H9 (cell line): ENCODE measurements around the gene SLC22A5. TPM values are rescaled to one million over a fixed set of nuclear protein-coding genes. Genes with fewer than 3 reads are reported as not detected.
A peak's percentile ranks its signal among the peaks of the same experiment; 100 is the strongest.

Source experiments
- DNase-seq: peaks from one replicate; pipeline ENCODE4 v3.0.0-alpha.2; 2017
- H2AFZ ChIP-seq: one replicate; pipeline ENCODE4 v1.6.1; 2013; ENCODE audit warnings: mild to moderate bottlenecking, low read length, control low read depth, moderate library complexity
- H2AK5ac ChIP-seq: 2 replicates; pipeline ENCODE4 v1.6.1; 2013; ENCODE audit warnings: low read length, control low read depth, mixed read lengths; ENCODE audit not compliant: insufficient read length
- H2BK120ac ChIP-seq: one replicate; pipeline ENCODE4 v1.6.1; 2013; ENCODE audit warnings: low read depth, mild to moderate bottlenecking, low read length, control low read depth, inconsistent platforms; ENCODE audit not compliant: poor library complexity, severe bottlenecking
- H2BK12ac ChIP-seq: 2 replicates; pipeline ENCODE4 v1.6.1; 2013; ENCODE audit warnings: low read length, control low read depth, mixed read lengths, low read depth; ENCODE audit not compliant: insufficient read length
- H2BK15ac ChIP-seq: 2 replicates; pipeline ENCODE4 v1.6.1; 2013; ENCODE audit warnings: low read depth, low read length, control low read depth
- H2BK20ac ChIP-seq: one replicate; pipeline ENCODE4 v1.6.1; 2013; ENCODE audit warnings: low read depth, mild to moderate bottlenecking, low read length, control low read depth, inconsistent platforms; ENCODE audit not compliant: poor library complexity, severe bottlenecking
- H2BK5ac ChIP-seq: 2 replicates; pipeline ENCODE4 v1.6.1; 2013; ENCODE audit warnings: low read length, control low read depth, mixed read lengths; ENCODE audit not compliant: insufficient read length
- H3K14ac ChIP-seq: 2 replicates; pipeline ENCODE4 v1.6.1; 2013; ENCODE audit warnings: low read length, control low read depth; ENCODE audit not compliant: insufficient read depth
- H3K18ac ChIP-seq: 2 replicates; pipeline ENCODE4 v1.6.1; 2013; ENCODE audit warnings: low read depth, mild to moderate bottlenecking, mixed read lengths, low read length, control low read depth; ENCODE audit not compliant: insufficient read length
- H3K23ac ChIP-seq: 2 replicates; pipeline ENCODE4 v1.6.1; 2013; ENCODE audit warnings: low read length, control low read depth, mixed read lengths, low read depth; ENCODE audit not compliant: insufficient read length
- H3K23me2 ChIP-seq: 2 replicates; pipeline ENCODE4 v1.6.1; 2013; ENCODE audit warnings: low read depth, mild to moderate bottlenecking, mixed read lengths, low read length, control low read depth; ENCODE audit not compliant: insufficient read length, poor library complexity, severe bottlenecking
- H3K27ac ChIP-seq: 2 replicates; pipeline ENCODE4 v1.5.1; 2013; ENCODE audit warnings: low read length, control low read depth, mixed read lengths, low read depth; ENCODE audit not compliant: insufficient read length
- H3K27me3 ChIP-seq: 2 replicates; pipeline ENCODE4 v1.6.1; 2013; ENCODE audit warnings: low read length, control low read depth, inconsistent platforms; ENCODE audit not compliant: insufficient read depth
- H3K4ac ChIP-seq: 2 replicates; pipeline ENCODE4 v1.6.1; 2013; ENCODE audit warnings: low read depth, mild to moderate bottlenecking, control low read depth, inconsistent platforms, low read length, moderate library complexity
- H3K4me1 ChIP-seq: 2 replicates; pipeline ENCODE4 v1.6.1; 2013; ENCODE audit warnings: low read length, control low read depth, inconsistent platforms; ENCODE audit not compliant: insufficient read depth
- H3K4me2 ChIP-seq: 2 replicates; pipeline ENCODE4 v1.6.1; 2013; ENCODE audit warnings: low read length, control low read depth, mixed read lengths; ENCODE audit not compliant: insufficient read length, insufficient read depth
- H3K56ac ChIP-seq: 2 replicates; pipeline ENCODE4 v1.6.1; 2013; ENCODE audit warnings: low read depth, mild to moderate bottlenecking, mixed read lengths, low read length, control low read depth; ENCODE audit not compliant: insufficient read length
- H3K79me1 ChIP-seq: 2 replicates; pipeline ENCODE4 v1.6.1; 2013; ENCODE audit warnings: low read depth, mild to moderate bottlenecking, moderate library complexity, low read length, control low read depth, inconsistent platforms; ENCODE audit not compliant: insufficient read depth, poor library complexity, severe bottlenecking
- H3K79me2 ChIP-seq: 2 replicates; pipeline ENCODE4 v1.6.1; 2013; ENCODE audit warnings: low read length, control low read depth, inconsistent platforms; ENCODE audit not compliant: insufficient read depth
- H3K9ac ChIP-seq: 2 replicates; pipeline ENCODE4 v1.6.1; 2013; ENCODE audit warnings: low read length, control low read depth, mixed read lengths; ENCODE audit not compliant: insufficient read length; ENCODE audit errors: extremely low read depth
- H3K9me3 ChIP-seq: one replicate; pipeline ENCODE4 v1.6.1; 2013; ENCODE audit warnings: low read depth, low read length, inconsistent platforms; ENCODE audit not compliant: control insufficient read depth
- H3T11ph ChIP-seq: one replicate; pipeline ENCODE4 v1.6.1; 2013; ENCODE audit warnings: mild to moderate bottlenecking, low read length, control low read depth, inconsistent platforms
- H4K20me1 ChIP-seq: one replicate; pipeline ENCODE4 v1.6.1; 2013; ENCODE audit not compliant: control insufficient read depth, insufficient read length, insufficient read depth
- H4K5ac ChIP-seq: 2 replicates; pipeline ENCODE4 v1.6.1; 2013; ENCODE audit warnings: low read depth, mild to moderate bottlenecking, mixed read lengths, low read length, control low read depth; ENCODE audit not compliant: insufficient read length
- H4K8ac ChIP-seq: replicated peaks from 2 replicates; pipeline ENCODE4 v1.6.1; 2013; ENCODE audit warnings: low read length, control low read depth, mixed read lengths, low read depth; ENCODE audit not compliant: insufficient read length
- H4K91ac ChIP-seq: 2 replicates; pipeline ENCODE4 v1.6.1; 2013; ENCODE audit warnings: low read depth, mild to moderate bottlenecking, moderate library complexity, mixed read lengths, low read length, control low read depth; ENCODE audit not compliant: insufficient read length
- H3K27ac Mint-ChIP-seq, 3 experiments: 2 replicates in 2 of 3; 3 replicates in 1 of 3; pipeline ENCODE4 v1.8.0; 2020 to 2021; ENCODE audit warnings: mixed read lengths in 3 of 3, mild to moderate bottlenecking in 1 of 3, moderate library complexity in 1 of 3
- H3K27me3 Mint-ChIP-seq: 2 replicates; pipeline ENCODE4 v1.8.0; 2021; ENCODE audit warnings: low read depth, mild to moderate bottlenecking, moderate library complexity, mixed read lengths
- H3K36me3 Mint-ChIP-seq, 3 experiments: 2 replicates in 2 of 3; 3 replicates in 1 of 3; pipeline ENCODE4 v1.8.0; 2020 to 2021; ENCODE audit warnings: low read depth in 3 of 3, mixed read lengths in 3 of 3; ENCODE audit not compliant: insufficient read depth in 1 of 3
- H3K4me1 Mint-ChIP-seq, 2 experiments: 2 replicates each; pipeline ENCODE4 v1.8.0; 2020; ENCODE audit warnings: mixed read lengths in 2 of 2
- H3K4me3 Mint-ChIP-seq, 2 experiments: 2 replicates in 1 of 2; 3 replicates in 1 of 2; pipeline ENCODE4 v1.8.0; 2020 to 2021; ENCODE audit warnings: mild to moderate bottlenecking in 2 of 2, mixed read lengths in 2 of 2, moderate library complexity in 1 of 2
- H3K9me3 Mint-ChIP-seq, 2 experiments: 2 replicates in 1 of 2; 3 replicates in 1 of 2; pipeline ENCODE4 v1.8.0; 2020; ENCODE audit warnings: mild to moderate bottlenecking in 2 of 2, mixed read lengths in 2 of 2, moderate library complexity in 1 of 2
- CTCF ChIP-seq: fragments of 200-600 bp; sonication (generic); conservative IDR thresholded peaks from 3 replicates; pipeline ENCODE4 v1.8.0; 2021; ENCODE audit warnings: antibody characterized with exemption, mild to moderate bottlenecking
- whole genome bisulfite sequencing: extraction: QIAGEN DNeasy Blood & Tissue Kit; methylation state at CpG from one replicate; pipeline ENCODE4 v1.1.7; 2013; ENCODE audit warnings: missing lambda C conversion rate, low lambda C conversion rate, mixed read lengths; ENCODE audit not compliant: insufficient read length; ENCODE audit errors: extremely low coverage; 5-methylcytosine and 5-hydroxymethylcytosine counted together
- long read RNA-seq: library from polyadenylated mRNA; unstranded; transcript quantifications from one replicate; pipeline ENCODE4 v2.0.0, GENCODE V29; 2020
- total RNA-seq: library from RNA; stranded (reverse); gene quantifications from 2 replicates; pipeline ENCODE4 v1.2.1, GENCODE V29; 2021

Gene SLC22A5
- total RNA-seq: 3.4 and 3.9 TPM in 2 replicates
- long read RNA-seq, transcript SLC22A5-201 (10 exons, 3,237 nt): major isoform, 18 of 29 reads
- long read RNA-seq, partial matches to known transcripts: 0 of 29 reads
- long read RNA-seq, other reads (novel, unspliced or antisense): 10 of 29 reads

GRCh38 chr5:132369474-132370180 is at the start of gene SLC22A5:
TSS of gene SLC22A5 (plus strand) at chr5:132369710. CDS start at chr5:132369973, 263 bp downstream.
- H3K4me3 Mint-ChIP-seq: peak within 1 kb of the TSS; percentile 73 to 81
- peak within 1 kb of the TSS; percentile 35 for H3K4me2 ChIP-seq
- H3K9me3 Mint-ChIP-seq: no peaks in the 10 kb centered on the region
- no peak within 1 kb of the TSS for H2BK20ac ChIP-seq
- peak within 1 kb of the TSS; percentile 20 for H3K9ac ChIP-seq
- no CpG with 5 or more reads among the region's 83 CpGs for WGBS
- no peaks in the 10 kb centered on the region for H3K4me1 ChIP-seq
- H3K27me3 Mint-ChIP-seq: peaks cover 15% of the 10 kb centered on the region
- peaks cover 3% of the 10 kb centered on the region for H3K23me2 ChIP-seq
- no peak within 1 kb of the TSS for H3K18ac ChIP-seq
- H3K27ac Mint-ChIP-seq: peak within 1 kb of the TSS in 1 of 3 experiments; percentile 75; a peak in 1 of 7 replicates
- no peak within 1 kb of the TSS for H2BK15ac ChIP-seq
- no peak within 1 kb of the TSS for H3K23ac ChIP-seq
- H3K36me3 Mint-ChIP-seq: peaks cover 0 to 3% (median 0%) of the 10 kb centered on the region in 3 experiments; a peak in 3 of 7 replicates
- H3K27me3 ChIP-seq: no peaks in the 10 kb centered on the region; the same call in 1 of the 2 replicates
- no peak within 1 kb of the TSS for H3K56ac ChIP-seq
- TF ChIP-seq CTCF: no peak
- H3K9me3 ChIP-seq: no peaks in the 10 kb centered on the region
- H3K27ac ChIP-seq: no peak within 1 kb of the TSS
- no peak within 1 kb of the TSS for H2BK5ac ChIP-seq
- peak within 1 kb of the TSS; percentile 62 for H3K14ac ChIP-seq
- H3K4ac ChIP-seq: no peak within 1 kb of the TSS
- H2AFZ ChIP-seq: peak within 1 kb of the TSS; percentile 4
- H3K4me1 Mint-ChIP-seq: peaks cover 16 to 18% of the 10 kb centered on the region in 2 experiments
- H4K20me1 ChIP-seq: no peaks in the 10 kb centered on the region
- no peak within 1 kb of the TSS for H2BK120ac ChIP-seq
- no peak within 1 kb of the TSS for H3T11ph ChIP-seq
- H3K79me1 ChIP-seq: no peaks in the 10 kb centered on the region
- H2AK5ac ChIP-seq: no peak within 1 kb of the TSS
- no peak within 1 kb of the TSS for H2BK12ac ChIP-seq
- peak; percentile 83 for DNase-seq
- H4K8ac ChIP-seq: no peak within 1 kb of the TSS
- no peaks in the 10 kb centered on the region for H3K79me2 ChIP-seq
- H4K5ac ChIP-seq: no peak within 1 kb of the TSS
- no peak within 1 kb of the TSS for H4K91ac ChIP-seq
